ENCODE data around the gene ZNF195.
"Not testable (repeated sequence)": the region's sequence is repeated elsewhere in the genome, so short reads cannot be mapped to it uniquely, and the experiment has no call there.

- not testable (repeated sequence) for TF ChIP-seq CTCF, POLR2A (IDR thresholded peaks at IDR 0.05)
These were observed 49.1 kb upstream of the ZNF195 start for GRCh38 chr11:3428076-3428475.
